Loucy (cell line): ENCODE results near the gene RSAD1.
A peak's percentile ranks its signal among the peaks of the same experiment; 100 is the strongest.

Source experiments
- H2AFZ ChIP-seq: fragments of 200-600 bp; sonication (generic); 2 replicates; pipeline ENCODE4 v1.6.0; 2016; ENCODE audit warnings: antibody characterized with exemption, mild to moderate bottlenecking, low read length, moderate library complexity
- H3F3A ChIP-seq: fragments of 200-600 bp; 2 replicates; pipeline ENCODE4 v1.6.0; 2016; ENCODE audit warnings: antibody characterized with exemption, low read depth, mild to moderate bottlenecking
- H3K27me3 ChIP-seq: fragments of 200-600 bp; sonication (generic); 2 replicates; pipeline ENCODE4 v1.6.1; 2014; ENCODE audit warnings: low read length, mild to moderate bottlenecking; ENCODE audit not compliant: insufficient read depth, poor library complexity, severe bottlenecking
- H3K36me3 ChIP-seq: fragments of 200-600 bp; sonication (generic); 2 replicates; pipeline ENCODE4 v1.6.1; 2016; ENCODE audit warnings: low read length; ENCODE audit not compliant: insufficient read depth
- H3K4me1 ChIP-seq: fragments of 200-600 bp; sonication (generic); 2 replicates; pipeline ENCODE4 v1.5.1; 2014; ENCODE audit warnings: low read length, mild to moderate bottlenecking; ENCODE audit not compliant: insufficient read depth, poor library complexity, severe bottlenecking
- H3K4me2 ChIP-seq: fragments of 200-600 bp; sonication (generic); 2 replicates; pipeline ENCODE4 v1.6.0; 2014; ENCODE audit warnings: antibody characterized with exemption, low read length, low read depth, mild to moderate bottlenecking; ENCODE audit not compliant: poor library complexity, severe bottlenecking
- H3K4me3 ChIP-seq: fragments of 200-600 bp; sonication (generic); 2 replicates; pipeline ENCODE4 v1.5.1; 2014; ENCODE audit warnings: low read length, mild to moderate bottlenecking, mixed read lengths; ENCODE audit not compliant: poor library complexity, severe bottlenecking
- H3K79me2 ChIP-seq: fragments of 200-600 bp; sonication (generic); 2 replicates; pipeline ENCODE4 v1.6.1; 2014; ENCODE audit warnings: low read length; ENCODE audit not compliant: insufficient read depth
- H3K9ac ChIP-seq: fragments of 200-600 bp; sonication (generic); 2 replicates; pipeline ENCODE4 v1.6.0; 2014; ENCODE audit warnings: mild to moderate bottlenecking, low read depth, low read length, moderate library complexity; ENCODE audit not compliant: poor library complexity, severe bottlenecking
- H3K9me2 ChIP-seq: fragments of 200-600 bp; sonication (generic); replicated peaks from 2 replicates; pipeline ENCODE4 v1.6.1; 2016; ENCODE audit warnings: low read depth, low read length, mixed read lengths
- H3K9me3 ChIP-seq: fragments of 200-600 bp; sonication (generic); 2 replicates; pipeline ENCODE4 v1.6.1; 2014; ENCODE audit warnings: mild to moderate bottlenecking, antibody characterized with exemption, low read length, low read depth; ENCODE audit not compliant: insufficient read depth
- H4K20me1 ChIP-seq: fragments of 200-600 bp; sonication (generic); 2 replicates; pipeline ENCODE4 v1.6.0; 2014; ENCODE audit warnings: antibody characterized with exemption, low read length, mild to moderate bottlenecking; ENCODE audit not compliant: insufficient read depth, poor library complexity, severe bottlenecking
- CTCF ChIP-seq: fragments of 200-600 bp; sonication (generic); conservative IDR thresholded peaks from 2 replicates; pipeline ENCODE4 v1.5.1; 2014; ENCODE audit warnings: mild to moderate bottlenecking, antibody characterized with exemption, low read length
- EZH2phosphoT487 ChIP-seq: fragments of 200-600 bp; IDR thresholded peaks from 2 replicates; pipeline ENCODE4 v1.6.1; 2018; ENCODE audit warnings: antibody characterized with exemption, mild to moderate bottlenecking, moderate library complexity, borderline replicate concordance

RSAD1 gene

GRCh38 chr17:50478391-50479381 lies at the start of gene RSAD1:
TSS of gene RSAD1 (plus strand) at chr17:50478860. CDS start at chr17:50478885, 25 bp downstream.
- Histone ChIP-seq H2AFZ (peak within 1 kb of the TSS; percentile 99), H3K4me1 (peaks cover 21% of the 10 kb centered on the region), H3K27me3 (no peaks in the 10 kb centered on the region), H3K9ac (peak within 1 kb of the TSS; percentile 92), H3K4me2 (peak within 1 kb of the TSS; percentile 97), H4K20me1 (peaks cover 6% of the 10 kb centered on the region), H3K36me3 (peaks cover 6% of the 10 kb centered on the region; the same call in 1 of the 2 replicates), H3K9me3 (no peaks in the 10 kb centered on the region), H3K9me2 (no peaks in the 10 kb centered on the region), H3K4me3 (peak within 1 kb of the TSS; percentile 97), H3F3A (peaks cover 4% of the 10 kb centered on the region), H3K79me2 (peaks cover 19% of the 10 kb centered on the region; the same call in 1 of the 2 replicates)
- no peak for TF ChIP-seq EZH2phosphoT487
- peak; percentile 71 for TF ChIP-seq CTCF

- H3K36me3 ChIP-seq: no peaks in the 10 kb centered on the region
- H3K9me3 ChIP-seq: no peaks in the 10 kb centered on the region
- H3K4me3 ChIP-seq: no peak overlapping the region
- H3K27me3 ChIP-seq: no peaks in the 10 kb centered on the region
- H3K79me2 ChIP-seq: peaks cover 40% of the 10 kb centered on the region
- no peak overlapping the region for H2AFZ ChIP-seq
- no peak for TF ChIP-seq CTCF
- no peak for TF ChIP-seq EZH2phosphoT487
- no peaks in the 10 kb centered on the region for H3K9me2 ChIP-seq
- no peaks in the 10 kb centered on the region for H4K20me1 ChIP-seq
- peaks cover 4% of the 10 kb centered on the region; the same call in 1 of the 2 replicates for H3F3A ChIP-seq
- peaks cover 23% of the 10 kb centered on the region for H3K4me1 ChIP-seq
- H3K4me2 ChIP-seq: peak overlapping the region; percentile 16
- H3K9ac ChIP-seq: peak overlapping the region; percentile 35
These were observed 48.9 kb upstream of the RSAD1 start for GRCh38 chr17:50429793-50430192.

GRCh38 chr17:50430821-50431618 lies 47.6 kb upstream of the RSAD1 start:
- Histone ChIP-seq H3K79me2 (peaks cover 29% of the 10 kb centered on the region; the same call in 1 of the 2 replicates), H3F3A (peaks cover 4% of the 10 kb centered on the region; the same call in 1 of the 2 replicates), H2AFZ (no peak overlapping the region), H3K4me3 (no peak overlapping the region), H3K27me3 (no peaks in the 10 kb centered on the region), H3K9me3 (no peaks in the 10 kb centered on the region), H3K36me3 (no peaks in the 10 kb centered on the region), H3K9me2 (no peaks in the 10 kb centered on the region), H4K20me1 (no peaks in the 10 kb centered on the region), H3K9ac (no peak overlapping the region), H3K4me1 (peaks cover 14% of the 10 kb centered on the region), H3K4me2 (no peak overlapping the region)
- TF ChIP-seq CTCF (no peak), EZH2phosphoT487 (no peak)
